SH-SY5Y (cell line): ENCODE results near the gene PGM2.

Source experiments
- GATA2 ChIP-seq: IDR thresholded peaks from 2 replicates; pipeline ENCODE4 v1.6.1; 2011; ENCODE audit warnings: mild to moderate bottlenecking, low read depth, low read length
- GATA3 ChIP-seq: IDR thresholded peaks from 2 replicates; pipeline ENCODE4 v1.6.1; 2011; ENCODE audit warnings: low read depth, mild to moderate bottlenecking, low read length, moderate library complexity

GRCh38 chr4:37858872-37859271, 32.4 kb downstream of the PGM2 start:
- TF ChIP-seq GATA2 (no peak), GATA3 (no peak)
